GM19395 (cell line): ENCODE data around the gene CD63.

Experiments used
- ATAC-seq: cut with Tn5 transposase; IDR thresholded peaks from one replicate; pipeline ENCODE4 v1.9.1; 2021; ENCODE audit warnings: mild to moderate bottlenecking, moderate library complexity; ENCODE audit not compliant: unreplicated experiment

The CD63 gene

GRCh38 chr12:55723516-55724225 lies 5.1 kb downstream of the CD63 start:
- no peak for ATAC-seq

DNA sequence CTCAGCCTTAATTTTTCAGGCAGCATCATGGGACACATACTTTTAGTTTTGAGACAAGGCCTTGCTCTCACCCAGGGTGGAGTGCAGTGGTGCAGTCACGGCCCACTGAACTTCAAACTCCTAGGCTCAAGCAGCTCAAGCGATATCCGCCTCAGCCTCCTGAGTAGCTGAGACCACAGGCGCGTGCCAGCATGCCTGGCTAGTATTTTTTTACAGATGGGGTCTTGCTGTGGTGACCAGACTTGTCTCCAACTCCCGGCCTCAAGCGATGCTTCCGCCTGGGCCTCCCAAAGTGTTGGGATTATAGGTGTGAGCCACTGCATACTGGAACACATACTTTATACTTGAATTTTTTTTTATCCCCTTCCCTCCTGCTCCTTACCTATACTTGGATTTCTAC lies 5.9 kb downstream of the CD63 start:
- ATAC-seq, result no peak

GRCh38 chr12:55721601-55722213 lies 7.1 kb downstream of the CD63 start:
- no peak for ATAC-seq

DNA sequence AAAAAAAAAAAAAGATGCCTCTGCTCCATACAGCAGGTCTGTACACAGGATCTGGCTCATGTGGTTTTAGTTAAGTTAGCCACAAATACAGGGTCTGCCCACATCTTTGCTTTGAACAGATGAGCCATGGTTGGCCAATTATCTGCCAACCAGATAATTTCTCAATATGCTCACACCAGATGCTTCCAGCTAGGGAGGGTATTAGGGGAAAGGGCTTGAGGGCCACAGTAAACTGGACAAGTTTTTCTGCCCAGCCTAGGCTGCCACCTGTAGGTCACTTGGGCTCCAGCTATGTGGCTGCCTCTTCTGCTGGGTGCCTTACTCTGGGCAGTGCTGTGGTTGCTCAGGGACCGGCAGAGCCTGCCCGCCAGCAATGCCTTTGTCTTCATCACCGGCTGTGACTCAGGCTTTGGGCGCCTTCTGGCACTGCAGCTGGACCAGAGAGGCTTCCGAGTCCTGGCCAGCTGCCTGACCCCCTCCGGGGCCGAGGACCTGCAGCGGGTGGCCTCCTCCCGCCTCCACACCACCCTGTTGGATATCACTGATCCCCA lies 7.8 kb downstream of the CD63 start:
- ATAC-seq, result no peak

GRCh38 chr12:55720071-55720564 lies 8.7 kb downstream of the CD63 start, which contains the start of gene RDH5:
TSS of gene RDH5 (plus strand) at chr12:55720393. CDS start at chr12:55721185, 792 bp downstream.
- ATAC-seq, result no peak

GRCh38 chr12:55719371-55719770 lies 9.4 kb downstream of the CD63 start:
- ATAC-seq, result no peak

DNA sequence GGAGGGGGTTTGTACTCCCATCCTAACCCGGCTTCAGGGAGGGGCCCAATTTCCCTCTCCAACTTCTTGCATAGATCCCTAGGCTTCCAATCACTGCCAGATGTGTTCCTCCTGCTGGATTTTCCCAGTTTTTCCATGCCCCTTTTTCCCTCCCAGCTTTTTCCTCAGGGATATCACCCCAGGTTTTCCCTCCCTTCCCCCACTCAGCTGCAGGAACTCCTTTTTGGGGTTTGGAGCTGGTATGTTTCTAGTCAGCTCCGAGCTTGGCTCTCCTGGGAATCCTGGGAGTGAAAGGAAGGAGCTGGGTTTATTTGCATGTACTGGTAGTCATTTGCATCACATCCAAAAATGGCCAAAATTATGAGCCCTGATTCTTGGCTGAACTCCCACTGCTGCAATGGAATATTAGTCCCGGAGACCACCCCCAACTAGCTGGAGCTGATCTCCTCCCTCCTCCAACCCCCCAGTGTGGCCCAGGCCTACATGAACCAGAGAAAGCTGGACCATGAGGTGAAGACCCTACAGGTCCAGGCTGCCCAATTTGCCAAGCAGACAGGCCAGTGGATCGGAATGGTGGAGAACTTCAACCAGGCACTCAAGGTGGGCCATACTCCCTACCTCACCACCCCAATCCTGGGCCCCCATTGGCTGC lies 10.1 kb downstream of the CD63 start:
- no peak for ATAC-seq

GRCh38 chr12:55718015-55718414 lies 10.8 kb downstream of the CD63 start:
- no peak for ATAC-seq

- peak; percentile 2 for ATAC-seq
Measured at GRCh38 chr12:55717011-55718007, 11.5 kb downstream of the CD63 start.

GRCh38 chr12:55716582-55716957 lies 12.2 kb downstream of the CD63 start:
- ATAC-seq, result peak; percentile 45

DNA sequence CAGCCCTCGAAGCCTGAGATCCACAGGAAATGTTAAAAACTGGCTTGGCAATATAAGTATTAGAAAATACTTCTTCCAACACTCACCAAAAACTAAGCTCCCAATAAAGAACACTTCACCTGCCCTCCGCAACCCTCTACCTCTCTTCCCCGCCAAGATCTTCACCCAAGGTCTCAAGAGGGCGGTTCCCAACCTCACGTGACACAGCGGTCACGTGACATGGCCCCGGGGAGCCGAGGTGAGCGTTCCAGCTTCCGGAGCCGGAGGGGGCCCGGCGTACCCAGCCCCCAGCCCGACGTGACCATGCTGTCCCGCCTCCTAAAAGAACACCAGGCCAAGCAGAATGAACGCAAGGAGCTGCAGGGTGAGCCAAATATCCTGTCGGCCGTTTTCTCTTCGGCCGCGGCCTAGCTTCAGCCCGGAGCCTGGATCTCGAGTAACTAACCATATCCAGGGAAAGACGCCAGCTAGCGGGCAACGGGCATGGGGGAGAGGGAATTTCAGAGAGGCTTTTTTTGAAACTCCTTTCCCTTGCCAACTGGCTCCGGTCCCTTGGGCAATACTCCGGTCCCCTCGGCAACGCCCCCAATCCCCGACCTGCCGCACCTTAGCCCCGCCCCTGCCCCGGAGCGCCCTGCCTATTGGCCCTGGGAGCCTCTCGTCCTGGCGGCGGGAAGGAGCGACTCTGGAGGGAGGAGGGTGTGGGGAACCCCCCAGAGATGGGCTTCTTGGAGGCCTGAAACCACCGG lies 12.8 kb downstream of the CD63 start, which contains the start of gene BLOC1S1:
Gene BLOC1S1 (plus strand): TSS at position 214 of the 749 bp plus-strand sequence. CDS start 6 bp downstream, at position 220.
- peak; percentile 89 for ATAC-seq

GRCh38 chr12:55715169-55715764 lies 13.5 kb downstream of the CD63 start:
- no peak for ATAC-seq

DNA sequence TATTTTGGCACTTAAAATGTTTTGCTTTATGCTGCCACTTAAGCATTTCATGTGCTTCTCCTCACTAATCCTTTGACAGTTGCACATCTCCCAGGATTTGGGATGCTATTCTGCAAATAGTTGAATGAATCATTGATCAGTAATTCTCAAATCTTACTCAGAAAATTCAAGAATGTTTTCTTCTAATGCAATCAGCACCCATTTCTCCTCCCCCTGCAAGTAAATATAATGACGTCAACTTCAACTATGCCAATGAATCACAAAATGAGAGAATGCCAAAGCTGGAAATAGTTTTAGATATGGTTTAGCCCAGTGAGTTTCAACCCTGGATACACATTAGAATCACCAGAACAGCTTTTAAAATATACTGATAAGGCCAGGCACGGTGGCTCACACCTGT lies 15.1 kb downstream of the CD63 start:
- no peak for ATAC-seq

- no peak for ATAC-seq
Measured at GRCh38 chr12:55712700-55713415, 16.0 kb downstream of the CD63 start.

DNA sequence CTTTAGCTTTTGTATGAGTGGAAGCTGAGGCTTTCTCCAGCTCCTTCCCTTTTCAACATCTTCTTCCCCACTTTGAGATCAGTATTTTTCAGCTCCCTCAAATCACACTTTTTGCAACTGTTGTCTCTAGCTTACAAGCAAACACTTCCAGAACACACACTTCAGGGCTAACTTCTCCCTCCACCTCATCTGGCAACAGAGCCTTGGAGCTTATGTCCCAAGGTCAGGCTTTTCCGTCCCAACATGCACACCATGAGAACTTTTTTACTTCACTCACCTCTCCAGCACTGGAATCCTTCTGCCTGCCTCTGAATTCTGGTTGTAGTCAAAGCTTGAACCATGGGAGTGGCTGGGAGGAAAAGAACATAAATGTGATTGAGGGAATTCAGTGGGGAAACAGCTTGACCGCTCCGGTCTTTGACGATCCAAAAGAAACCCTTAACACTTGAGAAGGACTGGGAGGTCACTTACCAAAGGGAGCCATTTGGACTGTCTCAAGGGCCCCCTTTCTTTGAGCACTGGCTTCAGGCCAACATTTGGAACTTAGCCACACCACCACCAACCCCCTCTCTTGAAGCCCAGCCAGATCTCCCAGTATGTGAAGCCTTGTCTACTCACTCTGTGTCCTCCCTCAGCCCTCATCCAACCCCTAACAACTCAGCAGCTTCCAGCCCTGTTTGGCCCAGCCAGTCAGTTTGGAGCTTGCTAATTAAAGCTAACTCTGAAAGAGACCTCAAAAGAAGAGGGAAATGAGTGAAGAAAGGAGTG lies 16.8 kb downstream of the CD63 start:
- ATAC-seq, result no peak

DNA sequence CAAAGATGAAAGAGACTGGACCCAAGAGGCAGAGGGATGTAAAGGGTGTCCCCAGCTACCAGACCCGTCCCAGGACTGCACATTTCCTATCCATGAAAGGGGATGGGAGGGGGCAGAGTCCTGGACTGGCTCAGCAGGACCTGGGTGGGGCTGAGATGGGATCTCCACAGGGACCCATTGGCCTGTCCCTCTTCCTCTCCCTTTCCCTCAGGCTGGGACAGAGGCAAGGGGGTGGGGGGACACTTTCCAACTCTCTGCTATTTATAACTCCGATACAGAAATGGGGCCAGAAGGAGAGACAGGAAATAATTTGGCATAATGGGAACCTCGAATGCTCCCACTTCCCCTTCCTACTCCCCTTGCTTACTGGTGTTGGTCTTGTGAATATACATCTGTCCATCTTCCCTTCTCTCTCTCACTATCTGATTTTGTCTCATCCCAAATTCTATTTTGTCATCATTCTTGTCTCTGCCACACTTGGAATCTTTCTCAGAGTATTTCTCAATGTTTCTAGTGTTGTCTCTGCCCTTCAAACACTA lies 20.0 kb downstream of the CD63 start:
- no peak for ATAC-seq

DNA sequence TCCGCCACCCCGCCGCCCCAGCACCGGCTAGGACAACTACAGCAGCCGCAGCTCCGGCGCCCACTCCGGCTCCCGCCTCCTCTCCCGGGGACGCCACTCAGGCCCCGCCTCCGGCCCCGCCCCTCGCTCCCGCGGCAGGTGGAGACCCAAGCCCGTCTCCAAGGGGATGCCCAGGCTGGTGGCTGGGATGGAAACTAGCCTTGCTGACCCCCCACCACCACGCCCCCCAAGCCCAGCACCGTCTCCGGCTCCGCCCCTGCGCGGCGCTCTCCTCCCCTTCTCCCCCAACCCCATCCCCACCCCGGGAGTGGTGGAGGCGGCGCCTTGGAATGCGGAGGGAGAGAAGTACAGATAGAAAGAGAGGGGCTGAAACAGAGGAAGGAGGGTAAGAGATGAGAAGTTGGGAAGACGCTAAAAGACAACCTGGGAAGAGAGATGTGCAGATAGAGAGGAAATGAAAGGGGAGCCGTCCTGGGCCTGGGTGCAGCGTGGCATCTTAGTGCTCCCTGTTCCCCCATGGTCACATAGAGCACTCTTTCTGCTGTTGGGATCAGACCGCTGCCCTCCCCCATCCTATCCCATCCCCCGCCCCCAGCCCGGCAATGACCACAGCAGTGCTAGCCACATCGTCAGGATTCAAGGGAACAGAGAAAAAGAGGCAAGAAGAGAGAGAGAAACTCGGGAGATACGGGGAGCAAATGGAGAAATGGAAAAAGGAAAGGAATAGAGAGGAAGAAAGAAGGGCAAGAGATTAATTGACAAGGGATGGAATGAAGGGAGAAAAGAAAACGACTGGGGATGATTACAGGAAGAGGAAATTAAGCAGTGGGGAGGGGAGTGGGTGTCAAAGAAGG lies 20.7 kb downstream of the CD63 start, which contains the start of gene ITGA7:
Gene ITGA7 (minus strand): TSS at position 64 of the 854 bp plus-strand sequence. CDS start 222 bp downstream, outside the sequence.
- ATAC-seq, result peak; percentile 57
